ENCODE measurements around the gene FNBP1.
"Not testable (repeated sequence)": the region's sequence is repeated elsewhere in the genome, so short reads cannot be mapped to it uniquely, and the experiment has no call there.

FNBP1 gene

DNA sequence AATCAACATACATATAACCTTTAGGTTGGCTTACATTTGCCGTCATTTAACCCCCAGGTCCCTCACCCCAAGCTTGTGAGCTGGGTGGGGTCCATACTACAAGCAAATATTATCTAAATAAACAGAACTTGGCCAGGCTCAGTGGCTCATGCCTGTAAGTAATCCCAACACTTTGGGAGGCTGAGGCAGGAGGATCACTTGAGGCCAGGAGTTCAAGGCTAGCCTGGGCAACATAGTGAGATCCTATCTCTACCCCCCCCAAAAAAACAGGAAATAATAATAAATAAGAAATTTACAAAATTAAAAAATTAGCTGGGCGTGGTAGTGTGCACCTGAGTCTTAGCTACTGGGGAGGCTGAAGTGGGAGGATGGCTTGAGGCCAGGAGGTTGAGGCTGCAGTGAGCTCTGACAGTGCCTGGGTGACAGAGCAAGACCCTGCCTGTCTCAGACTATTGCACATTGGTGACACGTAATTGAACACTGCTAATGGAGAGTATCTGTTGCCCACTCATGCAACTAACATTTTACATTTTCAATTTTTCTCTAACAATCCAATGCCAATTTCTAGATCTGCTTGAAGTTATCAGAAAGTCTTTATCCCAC is 18.9 kb downstream of the FNBP1 start:
- TF ChIP-seq, protein P1, sequence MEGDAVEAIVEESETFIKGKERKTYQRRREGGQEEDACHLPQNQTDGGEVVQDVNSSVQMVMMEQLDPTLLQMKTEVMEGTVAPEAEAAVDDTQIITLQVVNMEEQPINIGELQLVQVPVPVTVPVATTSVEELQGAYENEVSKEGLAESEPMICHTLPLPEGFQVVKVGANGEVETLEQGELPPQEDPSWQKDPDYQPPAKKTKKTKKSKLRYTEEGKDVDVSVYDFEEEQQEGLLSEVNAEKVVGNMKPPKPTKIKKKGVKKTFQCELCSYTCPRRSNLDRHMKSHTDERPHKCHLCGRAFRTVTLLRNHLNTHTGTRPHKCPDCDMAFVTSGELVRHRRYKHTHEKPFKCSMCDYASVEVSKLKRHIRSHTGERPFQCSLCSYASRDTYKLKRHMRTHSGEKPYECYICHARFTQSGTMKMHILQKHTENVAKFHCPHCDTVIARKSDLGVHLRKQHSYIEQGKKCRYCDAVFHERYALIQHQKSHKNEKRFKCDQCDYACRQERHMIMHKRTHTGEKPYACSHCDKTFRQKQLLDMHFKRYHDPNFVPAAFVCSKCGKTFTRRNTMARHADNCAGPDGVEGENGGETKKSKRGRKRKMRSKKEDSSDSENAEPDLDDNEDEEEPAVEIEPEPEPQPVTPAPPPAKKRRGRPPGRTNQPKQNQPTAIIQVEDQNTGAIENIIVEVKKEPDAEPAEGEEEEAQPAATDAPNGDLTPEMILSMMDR (IDR thresholded peaks at IDR 0.05; ENCODE audit: extremely low read depth, insufficient read depth, missing control alignments) = no peak
- in situ Hi-C loops (cut with MboI; ENCODE audit: low pct_unique_long_range_greater_than_20kb, low sequenced_read_pairs, unreplicated experiment) = no loop called here
- no peak for DNase-seq (ENCODE audit: low spot score)

DNA sequence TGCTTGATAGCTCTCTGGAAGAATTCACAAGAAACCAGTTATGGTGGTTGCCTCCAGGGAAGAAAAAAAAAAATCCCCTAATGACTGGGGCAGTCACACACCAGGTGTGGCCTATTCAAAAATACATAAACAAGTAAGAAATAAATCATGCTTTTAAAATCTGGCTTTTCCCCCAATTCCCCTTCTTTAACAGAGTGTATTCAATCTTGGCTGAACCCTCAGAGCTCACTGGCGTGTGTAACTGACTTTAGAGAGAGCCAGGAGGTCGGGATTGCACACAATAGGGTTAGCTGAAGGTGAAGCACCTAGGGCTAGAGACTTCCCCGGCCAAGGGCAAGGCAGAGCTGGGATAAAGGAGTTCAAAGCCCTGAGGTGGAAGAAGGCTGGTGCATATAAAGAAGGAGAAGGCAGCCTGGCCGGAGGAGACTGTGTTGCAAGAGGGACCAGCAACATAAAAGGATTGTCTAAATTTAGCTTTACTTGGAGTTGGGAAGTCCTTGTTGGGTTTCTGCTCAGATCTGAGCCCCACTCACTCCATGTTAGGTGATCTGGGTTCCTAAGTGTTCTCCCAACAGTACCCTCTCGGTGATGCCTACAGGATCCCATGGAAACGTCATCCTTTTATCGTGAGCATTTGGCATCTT is 19.7 kb downstream of the FNBP1 start:
- TF ChIP-seq, protein P1 (IDR thresholded peaks at IDR 0.05; ENCODE audit: extremely low read depth, insufficient read depth, missing control alignments) = no peak
- in situ Hi-C loops (cut with MboI; ENCODE audit: low pct_unique_long_range_greater_than_20kb, low sequenced_read_pairs, unreplicated experiment) = no loop called here
- no peak for DNase-seq (ENCODE audit: low spot score)

DNA sequence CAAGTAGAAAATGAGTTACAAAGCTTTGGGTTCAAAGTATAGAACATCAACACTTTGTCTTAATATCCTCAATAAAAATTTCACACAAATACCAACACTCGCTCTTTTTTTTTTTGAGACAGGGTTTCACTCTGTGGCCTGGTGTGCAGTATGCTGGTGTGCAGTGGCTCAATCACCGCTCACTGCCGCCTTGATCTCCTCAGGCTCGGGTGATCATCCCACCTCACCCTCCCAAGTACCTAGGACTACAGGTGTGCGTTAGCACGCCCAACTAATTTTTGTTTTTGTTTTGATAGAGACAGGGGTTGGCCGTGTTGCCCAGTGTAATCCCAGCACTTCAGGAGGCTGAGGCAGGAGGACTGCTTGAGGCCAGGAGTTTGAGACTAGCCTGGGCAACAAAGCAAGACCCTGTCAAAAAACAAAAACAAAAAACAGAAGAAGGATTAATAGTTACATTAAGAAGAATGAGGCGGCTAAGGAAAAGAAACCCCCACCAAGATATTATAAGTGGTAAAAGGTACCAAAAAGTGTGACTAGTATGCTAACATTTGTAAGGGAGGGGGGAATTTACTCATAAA is 20.3 kb downstream of the FNBP1 start:
- TF ChIP-seq, protein P1 (IDR thresholded peaks at IDR 0.05; ENCODE audit: extremely low read depth, insufficient read depth, missing control alignments) = no peak
- DNase-seq (ENCODE audit: low spot score) = no peak
- in situ Hi-C loops (cut with MboI; ENCODE audit: low pct_unique_long_range_greater_than_20kb, low sequenced_read_pairs, unreplicated experiment) = no loop called here

DNA sequence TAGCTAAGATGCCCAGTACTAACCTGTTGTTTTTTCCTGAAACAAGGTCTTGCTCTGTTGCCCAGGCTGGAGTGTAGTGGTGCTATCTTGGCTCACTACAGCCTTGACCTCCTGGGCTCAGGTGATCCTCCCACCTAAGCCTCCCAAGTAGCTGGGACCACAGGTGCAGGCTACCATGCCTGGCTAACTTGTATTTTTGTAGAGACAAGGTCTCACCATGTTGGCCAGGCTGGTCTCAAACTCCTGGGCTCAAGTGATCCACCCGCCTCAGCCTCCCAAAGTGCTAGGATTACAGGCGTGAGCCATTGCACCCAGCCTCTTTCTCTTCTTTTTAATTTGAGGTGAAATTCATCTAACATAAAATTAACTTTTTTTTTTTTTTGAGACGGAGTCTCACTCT is 21.1 kb downstream of the FNBP1 start:
- DNase-seq (ENCODE audit: low spot score); in situ Hi-C loops (cut with MboI; ENCODE audit: low pct_unique_long_range_greater_than_20kb, low sequenced_read_pairs, unreplicated experiment): not testable (repeated sequence)

DNA sequence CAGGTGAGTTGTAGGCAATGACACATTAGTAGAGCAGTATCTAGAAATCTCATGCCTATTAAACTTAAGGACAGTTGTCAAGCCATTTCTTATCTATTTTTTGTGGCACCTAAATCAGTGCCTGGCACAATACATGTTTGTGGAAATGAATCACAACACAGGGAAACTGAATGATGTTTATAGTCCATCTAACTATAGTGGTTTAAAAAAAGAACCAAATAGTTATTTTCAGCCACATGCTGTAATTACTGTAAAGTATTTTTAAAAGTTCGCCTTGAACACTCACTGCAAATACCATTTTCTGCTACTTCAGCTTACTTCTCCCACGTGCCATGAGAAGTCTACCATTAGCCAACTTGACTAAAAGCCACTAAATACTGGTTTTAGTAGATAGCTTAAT is 21.9 kb downstream of the FNBP1 start:
- in situ Hi-C loops (cut with MboI; ENCODE audit: low pct_unique_long_range_greater_than_20kb, low sequenced_read_pairs, unreplicated experiment) = no loop called here
- TF ChIP-seq, protein P1 (IDR thresholded peaks at IDR 0.05; ENCODE audit: extremely low read depth, insufficient read depth, missing control alignments) = no peak
- no peak for DNase-seq (ENCODE audit: low spot score)

DNA sequence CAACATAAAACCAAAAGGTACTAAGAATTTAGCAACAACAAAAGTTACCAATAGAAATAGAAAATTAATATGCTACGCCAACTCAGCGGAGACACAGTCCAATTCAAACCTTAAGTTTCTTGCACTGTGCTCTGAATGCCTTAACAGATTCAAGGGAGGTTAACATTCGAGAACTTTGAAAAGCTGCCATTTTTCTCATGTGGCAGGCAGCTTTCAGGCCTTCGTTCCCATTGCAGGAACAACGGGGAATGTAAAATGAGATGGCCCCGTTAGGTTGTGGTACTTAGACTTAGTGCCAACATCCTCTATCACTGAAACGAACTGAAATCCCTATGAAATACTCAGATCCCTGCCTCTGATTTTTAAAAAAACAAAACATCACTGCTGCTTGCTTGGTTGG is 22.4 kb downstream of the FNBP1 start:
- in situ Hi-C loops (cut with MboI; ENCODE audit: low pct_unique_long_range_greater_than_20kb, low sequenced_read_pairs, unreplicated experiment) = no loop called here
- no peak for DNase-seq (ENCODE audit: low spot score)
- TF ChIP-seq, protein P1 (IDR thresholded peaks at IDR 0.05; ENCODE audit: extremely low read depth, insufficient read depth, missing control alignments) = no peak

DNA sequence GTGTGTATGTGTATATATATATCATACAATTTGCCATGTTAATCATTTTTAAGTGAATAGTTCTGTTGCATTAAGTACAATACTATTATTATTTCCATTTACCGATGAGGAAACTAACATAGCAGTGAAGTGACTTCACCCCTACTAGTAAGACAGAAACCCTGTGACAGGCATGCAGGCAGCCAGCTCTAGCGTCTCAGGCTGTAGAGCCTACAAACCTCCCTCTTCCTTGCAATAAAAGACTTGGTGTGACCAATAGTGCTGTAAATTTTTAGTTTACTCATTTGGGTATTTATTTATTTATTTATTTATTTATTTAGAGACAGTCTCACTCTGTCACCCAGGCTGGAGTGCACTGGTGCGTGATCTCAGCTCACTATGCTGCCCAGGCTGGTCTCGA is 24.7 kb downstream of the FNBP1 start:
- in situ Hi-C loops (cut with MboI; ENCODE audit: low pct_unique_long_range_greater_than_20kb, low sequenced_read_pairs, unreplicated experiment) = no loop called here
- DNase-seq (ENCODE audit: low spot score) = no peak
- TF ChIP-seq, protein P1 (IDR thresholded peaks at IDR 0.05; ENCODE audit: extremely low read depth, insufficient read depth, missing control alignments) = no peak

DNA sequence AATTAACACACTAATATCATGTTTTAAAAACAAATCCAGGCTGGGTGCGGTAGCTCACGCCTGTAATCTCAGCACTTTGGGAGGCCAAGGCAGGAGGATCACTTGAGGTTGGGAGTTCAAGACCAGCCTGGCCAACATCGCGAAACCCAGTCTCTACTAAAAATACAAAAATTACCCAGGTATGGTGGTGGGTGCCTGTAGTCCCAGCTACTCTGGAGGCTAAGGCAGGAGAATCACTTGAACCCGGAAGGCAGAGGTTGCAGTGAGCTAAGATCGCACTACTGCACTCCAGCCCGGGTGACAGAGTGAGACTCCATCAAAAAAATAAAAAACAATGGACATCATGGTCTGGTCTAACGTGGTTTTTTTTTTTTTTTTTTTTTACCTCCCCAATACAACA is 25.5 kb downstream of the FNBP1 start:
- DNase-seq (ENCODE audit: low spot score); in situ Hi-C loops (cut with MboI; ENCODE audit: low pct_unique_long_range_greater_than_20kb, low sequenced_read_pairs, unreplicated experiment): not testable (repeated sequence)

All from GM13977 (cell line).